Amniotic epithelial cell (primary cell): Measurements from ENCODE around the gene MED27.

ENCODE experiments used
- DNase-seq: peaks from one replicate; pipeline ENCODE4 v3.0.0-alpha.2; 2010; ENCODE audit warnings: low read depth

Gene MED27

GRCh38 chr9:131919216-131919615, 160.5 kb downstream of the MED27 start:
- no peak for DNase-seq

- no peak for DNase-seq
Observed at GRCh38 chr9:131918481-131918880, 161.2 kb downstream of the MED27 start.

GRCh38 chr9:131917009-131917408, 162.7 kb downstream of the MED27 start:
- no peak for DNase-seq

- no peak for DNase-seq
Observed at GRCh38 chr9:131915181-131915580, 164.5 kb downstream of the MED27 start.

GRCh38 chr9:131912671-131913070, 167.0 kb downstream of the MED27 start:
- DNase-seq = no peak

- no peak for DNase-seq
Observed at GRCh38 chr9:131912069-131912468, 167.6 kb downstream of the MED27 start.

GRCh38 chr9:131910572-131910971, 169.1 kb downstream of the MED27 start:
- DNase-seq = no peak

- DNase-seq = no peak
Observed at GRCh38 chr9:131905144-131905543, 174.5 kb downstream of the MED27 start.

- DNase-seq = no peak
Observed at GRCh38 chr9:131899296-131900228, 180.1 kb downstream of the MED27 start.

GRCh38 chr9:131892902-131893500, 186.7 kb downstream of the MED27 start:
- no peak for DNase-seq

- no peak for DNase-seq
Observed at GRCh38 chr9:131892162-131892707, 187.4 kb downstream of the MED27 start.

GRCh38 chr9:131891598-131891997, 188.1 kb downstream of the MED27 start:
- no peak for DNase-seq

- DNase-seq = no peak
Observed at GRCh38 chr9:131889437-131890251, 190.0 kb downstream of the MED27 start.

GRCh38 chr9:131888923-131889322, 190.7 kb downstream of the MED27 start:
- DNase-seq = no peak

GRCh38 chr9:131887680-131888079, 192.0 kb downstream of the MED27 start:
- DNase-seq = no peak

- no peak for DNase-seq
Observed at GRCh38 chr9:131886826-131887225, 192.8 kb downstream of the MED27 start.

- no peak for DNase-seq
Observed at GRCh38 chr9:131885144-131885609, 194.5 kb downstream of the MED27 start.

GRCh38 chr9:131884222-131884621, 195.4 kb downstream of the MED27 start:
- no peak for DNase-seq

- DNase-seq = no peak
Observed at GRCh38 chr9:131880833-131881583, 198.7 kb downstream of the MED27 start.

GRCh38 chr9:131879911-131880290, 199.8 kb downstream of the MED27 start:
- no peak for DNase-seq

GRCh38 chr9:131879181-131879910, 200.3 kb downstream of the MED27 start:
- no peak for DNase-seq
